HG03521 (cell line): ENCODE results near the gene DGUOK.
A peak's percentile ranks its signal among the peaks of the same experiment; 100 is the strongest.
"Not testable (repeated sequence)": the region's sequence is repeated elsewhere in the genome, so short reads cannot be mapped to it uniquely, and the experiment has no call there.

Experiments
- ATAC-seq: cut with Tn5 transposase; IDR thresholded peaks from one replicate; pipeline ENCODE4 v1.9.1; 2021; ENCODE audit warnings: mild to moderate bottlenecking, moderate library complexity; ENCODE audit not compliant: unreplicated experiment

The DGUOK gene

DNA sequence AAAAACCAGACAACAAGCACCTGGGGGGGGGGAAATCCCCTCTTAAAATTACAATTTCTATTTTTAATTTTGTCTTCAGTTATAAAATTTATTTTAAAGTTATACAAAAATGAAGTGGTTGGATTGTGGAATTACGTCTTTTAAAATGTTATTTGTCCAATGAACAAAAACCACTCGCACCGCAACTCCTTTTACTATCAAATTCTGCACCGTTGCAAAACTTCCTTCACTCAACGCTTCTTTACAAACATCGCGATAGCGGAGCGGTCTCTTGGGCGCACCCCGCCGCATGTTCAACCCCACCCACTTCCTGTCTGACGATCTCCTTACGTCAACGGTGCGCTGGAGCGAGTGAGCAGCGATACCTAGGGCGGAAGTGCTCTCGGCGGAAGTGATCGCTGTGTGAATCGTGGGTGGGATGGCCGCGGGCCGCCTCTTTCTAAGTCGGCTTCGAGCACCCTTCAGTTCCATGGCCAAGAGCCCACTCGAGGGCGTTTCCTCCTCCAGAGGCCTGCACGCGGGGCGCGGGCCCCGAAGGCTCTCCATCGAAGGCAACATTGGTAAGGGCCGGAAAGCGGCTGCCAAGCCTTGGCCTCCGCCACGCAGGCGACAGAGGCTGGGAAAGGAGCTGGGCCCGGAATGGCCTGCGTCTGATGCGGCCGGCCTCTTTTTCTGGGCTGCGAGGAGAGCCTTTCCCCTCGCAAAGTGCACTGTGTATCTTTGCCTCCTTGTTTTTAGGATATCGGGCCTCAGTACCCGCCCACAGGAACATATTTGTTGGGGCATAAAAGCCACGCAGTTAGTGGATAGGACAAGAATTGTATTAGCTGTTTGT, at the start of gene DGUOK:
Gene DGUOK, plus strand, starts transcription at position 388 of the 835 bp plus-strand sequence. Its CDS starts 31 bp downstream, at position 419.
- ATAC-seq = peak; percentile 99

DNA sequence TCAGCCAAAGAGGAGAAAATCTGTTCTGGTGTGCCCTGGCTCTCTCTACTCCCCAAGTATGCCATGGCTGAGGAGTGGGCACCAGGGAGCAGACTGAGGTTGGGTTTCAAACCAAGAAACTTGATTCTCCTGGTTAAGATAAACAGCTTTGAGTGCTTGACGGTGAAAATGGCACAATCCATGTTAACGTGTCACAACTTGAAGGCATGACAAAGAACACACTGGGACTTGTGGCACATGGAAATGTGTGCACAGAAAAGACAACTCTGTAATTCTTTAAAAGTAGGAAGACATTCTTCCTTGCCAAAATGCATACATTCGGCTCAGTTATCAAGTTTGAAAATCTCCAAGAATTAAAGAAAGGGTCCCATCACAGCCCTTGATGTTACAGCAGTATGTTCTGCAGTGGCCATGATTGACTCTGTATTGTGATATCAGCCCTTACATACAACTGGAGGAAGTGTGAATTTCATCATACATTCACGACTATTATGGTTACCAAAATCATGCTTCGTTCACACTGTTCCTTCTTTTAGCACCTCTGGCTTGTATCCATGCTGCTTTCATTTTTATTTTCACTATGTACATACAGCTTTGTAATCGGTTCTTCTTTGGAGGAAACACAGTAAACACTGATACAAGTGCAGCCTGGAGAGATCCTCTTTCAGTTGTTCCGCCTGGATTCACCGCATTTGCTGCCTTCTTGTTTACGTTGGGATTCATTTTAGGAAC, 49.4 kb upstream of the DGUOK start:
- ATAC-seq = no peak

DNA sequence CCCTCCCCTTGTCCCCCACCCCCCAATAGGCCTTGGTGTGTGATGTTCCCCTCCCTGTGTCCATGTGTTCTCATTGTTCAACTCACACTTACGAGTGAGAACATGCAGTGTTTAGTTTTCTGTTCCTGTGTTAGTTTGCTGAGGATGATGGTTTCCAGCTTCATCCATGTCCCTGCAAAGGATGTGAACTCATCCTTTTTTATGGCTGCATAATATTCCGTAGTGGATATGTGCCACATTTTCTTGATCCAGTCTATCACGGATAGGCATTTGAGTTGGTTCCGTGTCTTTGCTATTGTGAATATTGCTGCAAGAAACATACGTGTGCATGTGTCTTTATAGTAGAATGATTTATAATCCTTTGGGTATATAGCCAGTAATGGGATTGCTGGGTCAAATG, 48.7 kb upstream of the DGUOK start:
- ATAC-seq = not testable (repeated sequence)

DNA sequence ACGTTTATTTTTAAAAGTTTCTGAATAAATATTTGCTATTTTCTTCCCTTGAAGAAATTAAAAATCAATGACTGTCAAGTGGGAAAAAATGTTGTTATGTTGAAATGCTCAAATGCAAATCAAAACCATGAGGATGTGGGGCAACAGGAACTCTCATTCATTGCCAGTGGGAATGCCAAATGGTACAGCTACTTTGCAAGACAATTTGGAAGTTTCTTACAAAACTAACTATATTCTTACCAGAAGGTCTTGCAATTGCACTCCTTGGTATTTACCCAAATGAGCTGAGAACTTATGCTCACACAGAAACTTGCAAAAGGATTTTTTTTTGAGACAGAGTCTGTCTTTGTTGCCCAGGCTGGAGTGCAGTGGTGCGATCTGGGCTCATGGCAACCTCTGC, 41.3 kb upstream of the DGUOK start:
- no peak for ATAC-seq

DNA sequence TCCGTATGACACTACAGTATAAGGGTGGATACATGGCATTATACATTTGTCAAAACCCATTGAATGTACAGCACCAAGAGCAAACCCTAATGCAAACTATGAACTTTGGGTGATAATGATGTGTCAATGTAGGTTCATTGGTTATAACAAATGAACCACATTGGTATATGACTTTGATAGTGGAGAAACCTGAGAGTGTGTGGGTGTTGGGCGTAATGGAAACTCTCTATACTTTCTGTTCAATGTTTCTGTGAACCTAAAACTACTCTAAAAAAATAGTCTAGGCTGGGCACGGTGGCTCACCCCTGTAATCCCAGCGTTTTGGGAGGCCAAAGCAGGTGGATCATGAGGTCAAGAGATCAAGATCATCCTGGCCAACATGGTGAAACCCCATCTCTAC, 40.3 kb upstream of the DGUOK start:
- ATAC-seq = no peak

DNA sequence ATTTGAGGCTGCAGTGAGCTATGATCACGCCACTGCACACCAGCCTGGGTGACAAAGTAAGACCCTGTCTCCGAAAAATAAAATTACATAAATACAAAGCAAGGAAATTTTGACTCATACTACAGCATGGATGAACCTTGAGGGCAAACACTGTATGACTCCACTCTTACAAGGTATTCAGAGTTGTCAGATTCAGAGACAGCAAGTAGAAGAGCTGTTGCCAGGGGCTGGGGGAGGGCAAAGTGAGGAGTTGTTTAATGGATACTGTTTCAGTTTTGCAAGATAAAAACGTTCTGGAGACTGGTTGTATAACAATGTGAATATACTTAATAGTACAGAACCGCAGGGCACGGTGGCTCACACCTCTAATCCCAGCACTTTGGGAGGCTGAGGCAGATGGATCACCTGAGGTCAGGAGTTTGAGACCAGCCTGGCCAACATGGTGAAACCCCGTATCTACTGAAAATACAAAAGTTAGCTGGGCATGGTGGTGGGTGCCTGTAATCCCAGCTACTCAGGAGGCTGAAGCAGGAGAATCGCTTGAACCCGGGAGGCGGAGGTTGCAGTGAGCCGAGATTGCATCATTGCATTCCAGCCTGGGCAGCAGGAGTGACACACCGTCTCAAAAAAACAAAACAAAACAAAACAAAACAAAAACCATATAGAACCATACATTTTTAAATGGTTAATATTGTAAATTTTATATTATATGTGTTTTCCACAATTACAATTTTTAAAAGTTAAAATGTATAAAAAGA, 38.9 kb upstream of the DGUOK start:
- not testable (repeated sequence) for ATAC-seq

DNA sequence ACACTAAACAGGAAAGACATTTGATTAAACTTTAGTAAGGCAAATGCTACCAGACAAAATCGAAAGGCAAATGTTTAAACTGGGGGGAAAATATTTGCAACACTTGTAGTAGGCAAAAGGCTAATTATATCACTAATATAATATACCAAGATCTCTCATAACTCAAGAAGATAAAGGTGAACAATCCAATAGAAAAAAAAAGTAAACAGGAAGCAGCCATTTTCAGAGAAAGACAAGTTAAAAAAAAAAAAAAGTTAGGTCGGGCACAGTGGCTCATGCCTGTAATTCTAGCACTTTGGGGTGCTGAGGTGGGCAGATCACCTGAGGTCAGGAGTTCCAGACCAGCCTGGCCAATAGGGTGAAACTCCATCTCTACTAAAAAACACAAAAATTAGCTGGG, 38.3 kb upstream of the DGUOK start:
- no peak for ATAC-seq

DNA sequence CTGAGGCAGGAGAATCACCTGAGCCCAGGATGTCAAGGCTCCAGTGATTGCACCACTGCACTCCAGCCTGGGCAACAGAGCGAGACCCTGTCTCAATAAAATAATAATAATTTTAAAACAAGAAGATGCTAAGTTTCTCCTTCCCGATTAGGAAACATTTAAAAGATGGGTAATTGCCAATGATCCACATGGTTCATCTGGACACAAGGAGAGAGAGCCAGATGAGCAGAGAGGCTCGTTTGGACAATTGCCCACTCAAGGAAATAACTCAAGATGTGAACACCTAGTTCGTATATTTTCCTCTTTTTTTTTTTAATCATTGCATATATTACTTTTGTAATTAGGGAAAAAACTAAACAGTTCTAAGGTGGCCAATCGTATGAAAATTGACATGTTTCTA, 37.5 kb upstream of the DGUOK start:
- ATAC-seq = no peak

DNA sequence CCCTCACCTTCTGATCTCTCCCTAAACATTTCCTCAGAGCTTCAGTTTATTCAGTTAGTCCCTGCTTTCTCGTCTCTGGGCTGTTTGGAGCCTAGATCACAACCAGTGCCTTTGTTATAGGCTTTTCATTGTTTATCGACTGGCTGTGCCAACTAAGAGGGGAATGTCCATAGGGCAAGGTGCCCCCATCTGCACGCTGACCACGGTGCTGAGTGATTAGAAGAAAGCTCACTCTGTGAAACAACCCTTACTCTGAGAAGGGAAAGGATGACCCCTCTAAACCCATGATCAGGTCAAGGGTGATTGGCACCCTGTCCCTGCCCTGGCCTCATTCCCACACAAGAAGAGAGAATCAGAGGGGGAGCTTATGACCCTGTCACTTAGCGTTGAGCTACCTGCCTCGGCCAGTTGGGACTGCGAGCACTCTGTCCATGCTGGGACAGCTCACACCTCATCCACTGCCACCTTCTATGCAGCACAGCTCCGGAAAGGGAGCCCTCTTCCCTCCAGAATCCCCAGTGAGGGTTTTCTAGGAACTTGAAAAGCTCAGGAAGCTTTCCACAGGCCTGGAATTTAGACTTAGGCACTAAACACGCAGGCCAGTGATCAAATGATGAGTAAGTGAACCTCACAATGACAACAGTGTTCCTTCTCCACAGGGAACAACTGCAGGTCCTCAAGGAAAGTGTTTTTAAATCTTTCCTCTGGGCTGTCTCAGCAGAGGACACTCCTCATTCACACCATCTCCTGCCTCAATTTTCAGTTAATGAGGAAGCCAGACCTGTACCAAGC, 36.2 kb upstream of the DGUOK start:
- no peak for ATAC-seq

DNA sequence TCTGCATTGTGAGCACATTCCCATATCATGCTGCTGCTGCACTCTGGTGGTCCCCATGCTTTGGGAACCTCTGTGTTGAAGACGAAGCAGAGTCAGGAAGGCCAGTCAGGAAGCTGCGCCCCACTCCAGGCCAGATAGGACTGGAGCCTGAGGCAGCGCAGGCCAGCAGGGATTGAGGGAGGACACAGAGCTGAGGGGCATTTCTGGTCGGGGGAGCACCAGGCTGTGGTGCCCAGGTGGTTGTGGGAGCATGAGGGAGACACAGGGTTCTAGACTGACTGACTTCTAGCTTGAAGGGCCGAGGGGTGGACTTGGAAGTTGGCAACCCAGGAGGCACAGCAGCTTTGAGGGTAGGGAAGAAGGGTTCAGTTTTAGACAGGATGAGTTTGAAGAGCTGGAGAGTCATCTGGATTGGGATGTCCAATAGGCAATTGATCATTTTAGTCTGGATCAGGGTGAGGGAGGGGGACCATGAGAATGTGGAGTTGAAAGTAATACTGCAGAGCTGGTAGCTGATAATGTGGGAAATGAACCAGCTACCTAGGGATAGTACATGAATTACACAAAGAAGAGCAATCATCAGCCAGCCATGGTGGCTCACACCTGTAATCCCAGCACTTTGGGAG, 35.3 kb upstream of the DGUOK start:
- no peak for ATAC-seq

DNA sequence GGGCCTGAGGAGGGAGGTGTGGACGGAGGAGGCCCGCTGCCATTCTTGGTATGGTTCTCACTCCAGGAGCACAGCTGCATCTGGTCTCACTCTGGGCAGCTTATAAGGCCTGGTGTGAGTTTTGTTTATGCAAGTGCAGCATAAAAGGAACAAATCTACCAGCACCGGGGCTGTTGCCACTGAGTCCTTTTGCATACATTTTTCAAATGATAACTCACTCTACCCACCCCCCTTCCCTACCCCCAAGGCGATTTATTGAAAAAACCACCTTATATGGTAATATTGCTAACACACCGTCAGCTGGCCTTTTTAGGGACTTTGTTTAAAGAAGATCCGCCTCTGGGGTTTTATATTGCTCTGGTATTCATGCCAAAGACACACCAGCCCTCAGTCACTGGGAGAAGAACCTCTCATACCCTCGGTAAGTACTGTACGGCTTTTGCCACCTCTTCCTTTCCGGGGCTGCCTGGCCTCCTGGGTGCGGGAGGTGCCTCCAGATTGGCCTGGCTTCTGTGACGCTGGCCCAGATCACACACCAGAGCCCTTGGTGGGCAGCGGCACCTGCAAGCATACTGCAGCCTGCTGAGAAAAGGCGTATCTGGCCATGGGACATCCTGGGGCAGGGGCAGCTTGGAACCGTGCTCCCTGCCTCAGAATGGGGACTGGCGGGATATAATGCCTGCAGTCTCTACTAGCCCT, 33.9 kb upstream of the DGUOK start, which contains the start of gene ACTG2:
Gene ACTG2, plus strand, starts transcription at position 378 of the 699 bp plus-strand sequence. CDS start 8,304 bp downstream, outside the sequence.
- no peak for ATAC-seq

DNA sequence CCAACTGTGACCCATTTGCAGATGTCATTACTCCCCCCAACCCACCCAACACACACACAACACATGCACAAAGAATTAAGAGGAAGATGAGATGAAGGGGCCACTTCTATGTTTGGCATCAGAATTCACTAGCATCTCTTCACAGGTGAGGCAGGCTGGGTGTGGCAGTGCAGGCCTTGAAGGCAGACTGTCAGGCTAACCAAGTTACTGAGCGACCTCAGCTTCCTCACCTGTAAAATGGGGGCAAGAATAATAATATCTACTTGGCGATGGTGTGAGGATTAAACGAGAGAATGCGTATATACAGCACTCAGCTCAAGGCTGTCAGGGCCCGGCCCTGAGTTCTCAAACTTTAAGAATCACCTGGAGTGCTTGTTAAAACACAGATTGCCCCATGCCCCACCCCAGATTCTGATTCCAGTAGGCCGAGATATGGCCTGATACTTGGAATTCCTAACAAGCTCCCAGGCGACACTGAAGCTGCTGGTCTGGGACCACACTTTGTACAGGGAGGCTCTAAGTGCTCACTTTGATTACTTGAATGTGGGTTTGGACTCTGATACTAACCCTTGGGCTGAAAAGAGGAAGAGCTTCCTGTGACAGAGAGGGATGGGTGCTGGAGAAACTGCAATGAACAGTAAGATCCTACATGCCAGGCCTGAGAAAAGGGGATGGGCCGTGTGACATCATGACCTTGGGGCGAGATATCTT, 32.8 kb upstream of the DGUOK start:
- no peak for ATAC-seq

DNA sequence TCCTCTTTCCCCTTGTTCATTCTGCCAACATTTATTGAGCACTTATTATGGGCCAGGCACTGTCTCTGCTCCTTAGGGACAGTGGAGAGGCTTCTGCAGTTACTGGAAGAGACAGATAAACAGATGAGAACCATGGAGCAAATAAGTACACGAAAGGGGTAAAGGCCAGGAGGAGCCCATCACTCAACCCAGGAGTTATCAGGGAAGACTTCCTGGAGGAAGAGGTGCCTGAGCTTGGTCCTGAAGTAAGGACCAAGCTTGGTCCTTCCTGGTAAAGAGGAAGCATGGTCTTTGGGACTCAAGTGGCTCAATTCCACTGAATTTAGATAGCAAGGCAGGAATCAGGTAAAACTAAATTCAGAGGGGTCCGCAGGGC, 32.2 kb upstream of the DGUOK start:
- ATAC-seq = no peak

DNA sequence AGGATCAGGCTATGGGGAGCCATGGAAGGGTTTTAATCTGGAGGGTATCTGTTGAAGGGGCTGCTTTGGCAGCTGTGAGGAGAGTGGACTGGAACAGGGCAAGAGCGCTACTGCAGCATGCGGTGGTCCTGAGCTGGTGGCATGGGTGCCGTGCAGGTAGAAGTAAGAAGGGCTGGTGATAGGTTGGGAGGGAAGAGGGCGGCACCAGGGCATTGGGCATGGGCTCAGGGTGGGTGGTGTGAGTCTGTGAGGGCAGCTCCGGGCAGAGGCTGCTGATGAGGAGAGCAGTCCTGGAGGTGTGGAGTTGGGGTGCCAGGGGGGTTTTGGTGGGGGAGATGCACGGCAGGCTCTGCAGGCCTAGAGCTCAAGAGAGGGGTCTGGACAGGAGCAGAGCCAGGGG, 31.8 kb upstream of the DGUOK start:
- no peak for ATAC-seq

DNA sequence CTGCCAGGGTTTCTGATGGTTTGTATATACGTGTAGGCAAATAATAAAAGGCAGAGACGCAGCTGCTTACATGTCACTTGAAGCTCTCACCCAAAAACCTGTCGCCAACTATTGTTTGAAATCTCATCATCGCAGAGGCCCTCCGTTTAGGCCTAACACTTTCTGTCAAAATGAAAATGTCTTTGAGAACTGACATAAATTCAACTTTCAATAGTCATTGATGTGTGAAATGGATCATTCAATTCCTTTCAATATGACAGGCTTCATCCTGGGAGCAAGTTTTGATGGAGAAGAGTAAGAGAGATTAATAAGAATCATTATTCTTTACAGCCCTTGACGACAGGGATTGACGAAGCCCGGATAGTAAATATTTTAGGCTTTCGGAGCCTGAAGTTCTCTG, 31.2 kb upstream of the DGUOK start:
- ATAC-seq = no peak

DNA sequence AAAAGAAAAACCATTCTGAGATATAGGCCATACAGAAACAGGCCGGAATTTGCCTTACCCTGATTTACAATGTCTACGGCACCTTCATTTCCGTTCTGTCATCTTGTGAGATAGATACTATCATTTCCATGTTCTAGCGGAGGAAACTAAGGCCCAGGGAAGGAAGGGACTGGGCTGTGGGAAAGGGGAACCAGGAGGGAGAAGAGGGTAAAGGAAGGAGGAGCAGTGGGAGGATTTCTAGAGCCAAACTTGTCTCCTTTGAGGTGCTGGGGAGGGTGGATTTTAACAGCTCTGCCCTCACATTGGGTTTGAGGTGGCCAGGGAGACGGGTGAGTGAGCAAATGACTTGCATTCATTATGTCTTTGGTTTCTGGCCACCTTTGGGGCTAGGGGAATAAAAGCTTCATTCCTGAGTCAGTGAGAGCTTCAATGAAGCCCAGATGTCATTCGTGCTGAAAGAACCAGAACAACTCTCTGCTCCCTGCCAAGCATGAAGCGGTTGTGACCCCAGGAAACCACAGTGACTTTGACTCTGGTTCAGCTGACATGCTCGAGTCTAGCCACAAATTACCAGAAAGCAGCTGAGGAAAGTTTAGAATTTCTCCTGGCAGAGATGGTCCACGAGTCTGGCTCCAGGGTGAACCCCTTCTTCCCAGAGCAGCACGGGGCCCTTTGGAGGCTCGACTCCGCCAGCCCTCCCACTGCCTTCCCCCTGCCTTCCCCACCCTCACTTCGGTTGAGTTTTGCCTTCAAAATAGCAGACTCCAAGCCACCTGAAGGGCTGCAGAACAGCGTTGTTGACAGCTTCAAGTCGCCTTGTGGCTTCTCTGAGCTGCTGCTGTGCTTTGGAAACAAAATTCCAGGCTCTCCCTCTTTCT, 30.1 kb upstream of the DGUOK start:
- ATAC-seq = peak; percentile 60

DNA sequence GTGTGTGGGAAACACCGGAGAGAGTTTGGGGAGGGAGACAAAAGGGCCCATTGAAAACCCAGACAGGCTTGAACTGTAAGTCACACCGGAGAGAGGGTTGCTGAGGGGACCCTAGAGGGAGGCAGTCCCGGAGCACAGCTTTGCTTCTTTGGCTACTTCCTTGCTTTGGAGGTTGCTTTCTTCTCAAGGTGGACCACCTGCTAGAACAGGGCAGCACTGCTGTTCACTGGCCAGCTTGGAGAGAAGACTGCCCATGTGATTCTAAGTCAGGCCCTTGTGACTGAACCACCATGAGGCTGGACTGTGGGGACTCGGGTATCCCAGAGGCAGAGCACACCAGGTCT, 29.5 kb upstream of the DGUOK start:
- ATAC-seq = no peak

DNA sequence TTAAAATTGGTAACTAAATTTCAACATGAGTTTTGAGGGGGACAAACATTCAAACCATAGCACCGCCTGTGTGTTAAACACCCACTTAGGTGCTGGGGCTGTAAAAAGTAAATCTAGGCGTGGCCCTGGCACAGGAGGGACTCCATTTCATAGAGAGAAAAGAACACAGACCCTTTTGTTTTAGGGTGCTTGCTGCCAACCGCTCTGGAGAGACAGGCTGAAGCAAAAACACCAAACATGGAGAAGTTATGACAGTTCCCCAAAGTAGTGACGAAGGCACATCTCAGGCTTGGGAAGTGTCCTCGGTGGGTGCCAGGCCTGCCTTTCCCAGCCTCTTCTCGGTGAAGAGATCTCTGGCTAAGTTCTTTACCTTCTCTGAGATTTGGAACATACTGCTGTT, 28.7 kb upstream of the DGUOK start:
- no peak for ATAC-seq
